UCSD-AML1 (cell line): ENCODE results near the gene DKK3.

Source experiments
- DNase-seq: peaks from one replicate; lab custom pipeline; 2025; ENCODE audit not compliant: unreplicated experiment; lab: John Stamatoyannopoulos, UW

Gene DKK3

DNA sequence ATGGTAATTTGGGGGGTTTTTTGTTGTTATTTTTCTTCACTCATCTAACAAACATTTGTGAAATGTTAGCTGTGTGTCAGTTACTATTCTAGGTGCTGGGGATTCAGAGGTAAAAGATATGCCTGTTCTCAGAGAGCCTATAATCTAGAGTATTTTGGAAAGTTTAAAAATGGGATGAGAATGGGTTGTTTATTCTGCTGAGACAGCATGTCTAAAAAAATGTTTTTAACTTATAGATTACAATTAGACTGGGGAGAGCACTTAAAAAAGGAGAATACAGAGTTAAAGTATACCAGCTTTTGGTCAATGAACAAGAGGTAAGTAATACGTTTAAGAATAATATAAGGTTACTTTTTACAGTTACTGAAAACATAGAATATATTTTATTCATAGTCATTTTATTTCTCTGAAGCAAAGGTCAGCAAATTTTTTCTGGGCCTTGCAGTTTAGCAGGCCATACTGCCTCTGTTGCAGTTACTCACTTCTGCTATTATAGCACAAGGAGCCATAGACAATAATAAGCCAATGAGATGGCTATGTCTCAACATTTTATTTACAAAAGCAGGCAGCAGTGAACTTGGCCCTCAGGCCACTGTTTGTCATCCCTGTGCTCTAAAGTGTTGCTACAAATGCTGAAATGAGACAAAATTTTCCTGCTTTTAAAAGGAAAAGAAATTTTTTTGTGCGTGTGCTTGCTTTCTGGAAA lies 60.0 kb downstream of the DKK3 start:
- DNase-seq = no peak

DNA sequence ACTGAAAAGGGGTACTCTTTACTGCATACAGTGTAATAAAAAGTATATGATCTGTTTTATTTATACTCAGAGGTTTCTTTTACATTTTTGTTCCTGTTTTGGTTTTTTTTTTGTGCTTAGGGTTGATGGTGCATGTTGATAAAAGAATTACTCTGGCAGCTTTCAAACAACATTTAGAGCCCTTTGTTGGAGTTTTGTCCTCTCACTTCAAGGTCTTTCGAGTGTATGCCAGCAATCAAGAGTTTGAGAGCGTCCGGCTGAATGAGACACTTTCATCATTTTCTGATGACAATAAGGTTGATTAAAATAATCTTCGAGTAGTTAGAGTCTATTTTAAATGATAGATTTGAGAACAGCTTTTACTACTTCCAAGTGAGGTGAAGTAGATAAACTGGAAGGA lies 60.6 kb downstream of the DKK3 start:
- no peak for DNase-seq

DNA sequence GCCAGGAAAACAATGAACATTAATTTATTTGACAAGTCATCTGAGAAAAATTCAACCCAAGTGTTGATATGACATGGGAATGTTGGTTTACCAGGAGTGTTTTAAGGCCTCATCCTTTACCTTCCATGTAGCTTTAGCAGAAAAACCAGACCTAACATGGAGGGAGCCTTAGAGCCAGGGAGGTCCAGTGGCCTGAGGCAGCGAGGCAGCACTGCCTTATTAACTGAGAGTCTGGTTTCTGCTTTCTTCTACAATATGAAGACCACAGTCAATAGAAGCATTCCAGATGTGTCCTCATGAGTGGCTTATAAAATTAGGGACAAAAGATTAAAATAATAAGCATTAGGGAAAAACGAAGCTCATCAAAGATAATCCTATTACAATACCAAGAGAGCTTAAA lies 61.5 kb downstream of the DKK3 start:
- no peak for DNase-seq

DNA sequence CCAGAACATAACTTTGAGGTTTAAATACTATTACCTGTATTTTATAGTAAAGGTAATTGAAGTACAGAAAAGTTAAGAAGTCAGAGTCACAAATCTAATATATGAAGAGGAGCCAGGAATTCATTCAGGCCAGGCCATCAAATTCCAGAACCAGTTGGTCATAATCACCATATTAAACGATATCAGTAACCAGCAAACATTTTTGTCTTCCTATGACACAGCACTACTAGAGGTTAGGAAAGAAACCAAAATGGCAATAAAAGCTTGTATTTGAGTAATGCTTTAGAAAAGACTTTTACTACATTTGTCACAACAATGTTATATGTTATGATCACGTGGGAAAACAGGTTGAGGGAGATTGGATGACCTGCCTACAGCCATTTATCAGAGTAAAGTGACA lies 62.2 kb downstream of the DKK3 start:
- DNase-seq = no peak

DNA sequence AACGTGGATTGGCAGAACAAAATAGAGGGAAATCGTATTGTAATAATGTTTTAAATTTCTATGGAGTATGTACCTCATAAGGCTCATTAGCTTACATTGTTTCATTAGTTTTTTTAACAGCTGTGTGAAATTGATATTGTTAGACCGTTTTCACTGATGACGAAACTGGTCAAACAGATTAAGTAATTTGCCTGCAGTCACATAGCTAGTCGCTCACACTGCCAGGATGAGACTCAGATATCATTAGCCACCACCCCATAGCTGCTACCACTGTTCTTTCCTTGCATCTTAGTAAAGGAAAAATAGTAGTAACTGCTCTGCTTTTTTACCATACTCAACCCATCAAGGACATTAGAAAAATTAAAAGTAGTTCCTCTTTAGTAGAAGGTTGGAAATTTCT lies 64.0 kb downstream of the DKK3 start:
- DNase-seq = no peak

DNA sequence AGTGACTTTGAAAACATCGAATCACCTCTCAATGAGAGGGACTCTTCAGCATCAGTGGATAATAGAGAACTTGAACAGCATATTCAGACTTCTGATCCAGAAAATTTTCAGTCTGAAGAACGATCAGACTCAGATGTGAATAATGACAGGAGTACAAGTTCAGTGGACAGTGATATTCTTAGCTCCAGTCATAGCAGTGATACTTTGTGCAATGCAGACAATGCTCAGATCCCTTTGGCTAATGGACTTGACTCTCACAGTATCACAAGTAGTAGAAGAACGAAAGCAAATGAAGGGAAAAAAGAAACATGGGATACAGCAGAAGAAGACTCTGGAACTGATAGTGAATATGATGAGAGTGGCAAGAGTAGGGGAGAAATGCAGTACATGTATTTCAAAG lies 65.8 kb downstream of the DKK3 start:
- DNase-seq = no peak

DNA sequence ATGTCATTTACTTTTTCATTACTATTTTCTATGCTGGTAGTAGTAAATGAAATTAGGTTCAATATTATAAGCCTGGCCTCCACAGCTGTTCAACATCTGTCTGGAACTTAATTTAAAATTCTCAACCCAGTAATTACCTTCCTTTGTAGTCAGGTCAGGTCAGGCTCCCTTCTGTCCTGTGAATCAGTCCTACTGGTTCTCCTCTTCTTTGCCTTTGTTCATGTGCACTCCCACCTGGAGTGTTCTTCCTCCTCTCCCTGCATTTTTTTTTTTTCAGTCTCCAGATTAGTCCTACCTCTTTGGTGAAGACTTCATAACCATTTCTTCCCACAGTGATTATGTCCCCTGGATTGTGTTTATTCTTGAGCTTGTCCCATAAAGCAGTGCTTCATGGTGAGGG lies 67.9 kb downstream of the DKK3 start:
- DNase-seq = no peak

DNA sequence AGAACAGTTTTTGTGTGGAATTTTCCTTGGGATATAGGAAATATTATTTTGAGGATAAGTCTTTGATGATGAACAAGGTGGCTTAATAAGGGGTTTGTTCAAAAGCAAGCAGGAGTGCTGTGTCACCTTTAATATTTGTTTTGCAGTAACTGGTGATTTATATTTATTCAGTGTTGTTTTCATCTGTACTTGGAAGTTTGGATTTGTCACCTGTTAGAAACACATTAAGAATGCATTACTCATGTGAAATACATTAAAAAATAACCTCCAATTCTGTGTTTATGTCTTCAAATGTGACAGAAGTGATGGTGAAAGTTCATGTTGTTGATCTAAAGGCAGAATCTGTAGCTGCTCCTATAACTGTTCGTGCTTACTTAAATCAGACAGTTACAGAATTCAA lies 70.5 kb downstream of the DKK3 start:
- DNase-seq = no peak

DNA sequence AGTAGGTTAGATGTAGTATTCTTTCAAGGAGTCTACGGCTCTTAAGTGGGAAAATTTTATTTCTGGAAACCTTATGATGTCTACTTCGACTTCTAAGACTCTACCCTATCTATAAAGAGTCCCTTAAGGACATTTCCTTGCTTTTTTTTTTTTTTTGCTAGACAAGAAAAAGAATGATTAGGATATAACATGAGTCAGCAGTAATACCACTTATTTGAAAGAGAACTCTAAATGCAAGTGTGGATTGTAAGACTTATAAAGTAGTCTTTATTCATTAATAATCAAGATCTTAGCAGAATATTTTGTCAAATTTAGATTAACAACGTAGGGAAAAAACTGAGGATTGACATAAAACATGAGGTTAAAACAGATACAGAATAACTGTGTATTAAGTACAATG lies 71.0 kb downstream of the DKK3 start:
- DNase-seq = no peak

DNA sequence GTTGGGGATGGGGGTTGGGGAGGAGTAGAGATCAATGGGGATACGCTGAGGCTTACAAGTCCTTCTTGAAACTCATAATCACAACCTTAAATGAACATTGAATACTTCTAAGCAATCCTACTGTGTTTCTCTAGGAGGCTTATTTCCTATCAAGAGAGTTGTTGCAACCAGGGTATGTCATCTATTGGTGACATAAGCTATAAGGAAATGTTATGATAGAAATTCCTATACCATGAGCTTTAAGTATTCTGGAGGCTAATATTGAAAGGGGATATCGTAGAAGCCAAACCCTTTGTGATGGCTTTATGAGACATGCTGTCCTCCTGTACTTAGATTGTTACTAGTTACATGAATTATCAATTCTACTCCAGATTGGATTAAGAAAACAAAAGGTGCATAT lies 72.9 kb downstream of the DKK3 start:
- no peak for DNase-seq

DNA sequence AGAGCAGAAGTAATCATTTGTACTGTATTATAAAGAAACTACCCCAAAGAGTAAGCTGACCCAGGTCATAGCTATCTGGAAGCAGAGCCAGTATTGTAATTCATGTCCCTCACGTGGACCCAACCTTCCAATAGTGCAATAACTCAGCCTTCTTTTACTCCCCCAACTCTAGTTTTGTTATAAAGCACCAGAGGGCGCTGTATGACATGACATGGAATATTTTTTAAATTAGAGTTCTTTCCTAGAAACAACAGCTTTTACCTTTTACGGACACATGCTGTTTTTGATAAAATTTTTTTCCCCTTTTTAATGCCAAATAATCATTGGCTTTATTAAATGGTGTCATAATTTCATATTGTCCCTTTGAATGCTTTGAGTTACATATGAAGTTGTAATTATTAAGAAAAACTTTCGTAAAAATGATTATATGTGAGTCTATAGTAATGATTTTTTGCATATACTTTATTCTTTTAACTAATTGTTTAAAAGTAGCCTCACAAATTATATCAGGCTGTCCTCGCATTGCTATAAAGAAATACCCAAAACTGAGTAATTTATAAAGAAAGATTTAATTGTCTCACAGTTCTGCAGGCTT lies 76.9 kb downstream of the DKK3 start:
- DNase-seq = no peak

DNA sequence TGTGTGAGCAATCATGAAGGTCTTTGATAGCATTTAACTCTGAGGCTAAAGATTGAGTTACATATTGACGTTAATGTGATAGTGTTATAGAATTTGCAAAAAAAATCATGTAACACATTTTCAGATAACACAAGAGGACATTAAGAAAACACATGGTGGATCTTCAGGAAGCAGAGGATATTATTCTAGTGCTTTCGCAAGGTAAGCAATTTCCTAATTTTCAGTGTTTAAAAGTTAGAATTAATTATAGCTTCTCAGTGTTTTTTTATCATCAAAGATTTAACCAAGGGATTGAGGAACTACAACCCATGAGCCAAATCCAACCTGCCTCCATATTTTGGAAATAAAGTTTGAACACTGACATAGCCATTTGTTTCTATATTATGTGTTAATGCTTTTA lies 78.5 kb downstream of the DKK3 start:
- no peak for DNase-seq

DNA sequence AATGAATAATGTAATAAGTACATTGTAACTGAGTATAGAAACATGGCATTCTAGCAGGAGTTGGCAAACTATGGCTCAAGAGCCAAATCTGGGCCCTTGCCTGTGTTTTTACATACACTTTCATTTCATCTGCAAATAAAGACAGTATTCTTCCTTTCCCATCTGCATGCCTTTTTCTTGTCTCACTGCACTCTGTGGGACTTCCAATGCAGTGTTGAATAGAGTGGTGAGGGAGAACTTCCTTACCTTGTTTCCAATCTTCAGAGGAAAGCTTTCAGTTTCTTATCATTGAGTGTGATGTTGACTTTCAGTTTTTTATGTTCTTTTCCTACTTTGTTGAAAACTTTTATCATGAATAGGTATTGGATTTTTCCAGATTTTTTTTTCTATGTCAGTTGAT lies 84.6 kb downstream of the DKK3 start:
- DNase-seq = no peak

DNA sequence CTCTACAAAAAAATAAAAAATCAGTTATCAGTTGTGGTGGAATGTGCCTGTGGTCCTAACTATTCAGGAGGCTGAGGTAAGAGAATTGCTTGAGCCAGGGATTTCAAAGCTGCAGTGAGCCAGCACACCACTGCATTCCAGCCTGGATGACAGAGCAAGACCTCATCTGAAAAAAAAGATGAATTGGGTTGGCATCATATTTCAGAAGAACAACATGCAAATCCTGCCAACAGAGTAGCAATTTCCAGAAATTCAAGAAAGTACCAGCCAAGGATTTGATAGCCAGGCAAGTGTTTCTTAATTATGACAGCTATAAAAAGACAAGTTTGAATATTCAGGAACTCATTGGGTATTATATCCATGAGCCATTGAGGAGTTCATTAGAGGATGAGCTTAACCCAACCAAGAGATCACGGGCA lies 91.4 kb downstream of the DKK3 start:
- DNase-seq = no peak

DNA sequence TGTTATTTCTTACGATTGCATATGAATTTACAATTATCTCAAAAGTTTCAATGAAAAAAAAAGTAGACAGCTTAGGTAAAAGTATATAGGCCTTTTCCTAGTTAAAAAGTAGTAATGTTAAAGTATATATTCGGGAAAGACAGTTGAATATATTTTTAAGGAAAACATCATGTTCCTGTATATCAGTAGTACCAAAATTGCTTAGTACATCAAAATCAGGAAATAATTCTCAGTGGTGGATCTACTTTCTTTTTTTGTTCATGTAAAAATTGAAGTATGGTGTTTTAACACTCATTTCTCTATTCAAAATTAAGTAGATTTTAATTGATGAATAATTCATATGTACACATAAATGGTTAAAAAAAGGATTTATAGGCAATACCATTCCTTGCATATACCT lies 92.8 kb downstream of the DKK3 start:
- no peak for DNase-seq

DNA sequence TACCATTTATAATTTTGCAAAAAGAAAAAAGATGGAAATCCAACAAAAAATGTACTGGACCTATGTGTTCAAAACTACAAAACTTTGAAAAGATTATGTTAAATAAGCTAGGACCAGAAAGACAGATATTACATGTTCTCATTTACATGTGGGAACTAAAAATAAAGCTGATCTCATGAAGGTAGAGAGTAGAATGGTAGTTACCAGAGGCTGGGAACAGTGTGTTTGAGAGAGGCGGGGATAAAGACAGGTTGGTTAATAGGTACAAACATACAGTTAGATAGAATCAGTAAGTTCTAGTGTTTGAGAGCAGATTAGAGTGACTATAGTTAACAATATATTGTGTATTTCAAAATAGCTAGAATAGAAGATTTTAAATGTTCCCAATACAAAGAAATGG lies 95.0 kb downstream of the DKK3 start:
- DNase-seq = no peak
